Kidney epithelial cell (primary cell): ENCODE measurements around the gene OR5AC2. TPM values are rescaled to one million over a fixed set of nuclear protein-coding genes. Genes with fewer than 3 reads are reported as not detected.

Source experiments
- DNase-seq: peaks from one replicate; pipeline ENCODE4 v3.0.0-alpha.2; 2010; ENCODE audit warnings: low read depth
- H3K27me3 ChIP-seq: 2 replicates; pipeline ENCODE4 v1.6.0; 2011; ENCODE audit warnings: low read length; ENCODE audit not compliant: control insufficient read depth, insufficient read depth
- H3K36me3 ChIP-seq: 2 replicates; pipeline ENCODE4 v1.5.1; 2011; ENCODE audit warnings: low read length; ENCODE audit not compliant: control insufficient read depth, insufficient read depth
- H3K4me3 ChIP-seq: 2 replicates; pipeline ENCODE4 v1.5.1; 2011; ENCODE audit warnings: low read depth, mild to moderate bottlenecking, control low read depth, low read length
- CTCF ChIP-seq: IDR thresholded peaks from 2 replicates; pipeline ENCODE4 v1.5.1; 2011; ENCODE audit warnings: mild to moderate bottlenecking, moderate library complexity, low read length, control low read depth, inconsistent platforms; ENCODE audit not compliant: insufficient read depth, poor library complexity, severe bottlenecking
- total RNA-seq: library from RNA; depleted of rRNA; stranded (reverse); fragments of >200 nt; gene quantifications from 2 replicates; pipeline ENCODE4 v1.2.3, GENCODE V29; 2015

OR5AC2 gene
- total RNA-seq, 1 donor from 2014 or later, result not detected

GRCh38 chr3:98110550-98110908 is 23.6 kb downstream of the OR5AC2 start:
- Histone ChIP-seq H3K36me3 (no peaks in the 10 kb centered on the region), H3K4me3 (no peak overlapping the region), H3K27me3 (no peaks in the 10 kb centered on the region)
- DNase-seq, result no peak
- TF ChIP-seq CTCF, result no peak

GRCh38 chr3:98114264-98114663 is 27.3 kb downstream of the OR5AC2 start:
- Histone ChIP-seq H3K36me3 (no peaks in the 10 kb centered on the region), H3K4me3 (no peak overlapping the region), H3K27me3 (no peaks in the 10 kb centered on the region)
- TF ChIP-seq CTCF, result no peak
- no peak for DNase-seq

GRCh38 chr3:98115717-98116116 is 28.7 kb downstream of the OR5AC2 start:
- TF ChIP-seq CTCF, result no peak
- no peak for DNase-seq
- Histone ChIP-seq H3K36me3 (no peaks in the 10 kb centered on the region), H3K4me3 (no peak overlapping the region), H3K27me3 (no peaks in the 10 kb centered on the region)

GRCh38 chr3:98130421-98130820 is 43.4 kb downstream of the OR5AC2 start, which contains the start of gene OR5H1:
Gene OR5H1, plus strand, starts transcription at chr3:98130721. Its CDS starts 1,977 bp downstream, at chr3:98132698.
- DNase-seq, result no peak
- TF ChIP-seq CTCF, result no peak
- Histone ChIP-seq H3K36me3 (no peaks in the 10 kb centered on the region), H3K4me3 (no peak within 1 kb of the TSS), H3K27me3 (no peaks in the 10 kb centered on the region)

GRCh38 chr3:98136631-98137030 is 49.7 kb downstream of the OR5AC2 start:
- no peaks in the 10 kb centered on the region for H3K36me3 ChIP-seq
- H3K27me3 ChIP-seq, result no peaks in the 10 kb centered on the region
- DNase-seq, result no peak
- no peak overlapping the region for H3K4me3 ChIP-seq
- no peak for TF ChIP-seq CTCF

Other genes with a start within 250 kb of the OR5AC2 start
- gene RIOX2, start 114.7 kb upstream of the OR5AC2 start, total RNA-seq, result 21.5 and 22.0 TPM in 2 replicates
- gene GABRR3, start 51.9 kb upstream of the OR5AC2 start, total RNA-seq, result not detected in 2 replicates
- not detected in 2 replicates for gene OR5H1, start 43.5 kb downstream of the OR5AC2 start, total RNA-seq
- not detected in 2 replicates for gene OR5H14, start 60.3 kb downstream of the OR5AC2 start, total RNA-seq
- gene OR5H15, start 79.5 kb downstream of the OR5AC2 start, total RNA-seq, result not detected in 2 replicates
- not detected in 2 replicates for gene OR5H6, start 177.1 kb downstream of the OR5AC2 start, total RNA-seq
- not detected in 2 replicates for gene OR5H2, start 195.3 kb downstream of the OR5AC2 start, total RNA-seq